Osteocyte (in vitro differentiated cells): Measurements from ENCODE around the gene PDZD2. TPM values are rescaled to one million over a fixed set of nuclear protein-coding genes. Genes with fewer than 3 reads are reported as not detected.
A peak's percentile ranks its signal among the peaks of the same experiment; 100 is the strongest.

Experiments used
- DNase-seq: peaks from one replicate; pipeline ENCODE4 v3.0.0; 2021; ENCODE audit warnings: mixed read lengths; ENCODE audit not compliant: unreplicated experiment; ENCODE audit errors: extremely low spot score
- H3K27ac Mint-ChIP-seq: one replicate; pipeline ENCODE4 v1.8.0; 2021; ENCODE audit warnings: mild to moderate bottlenecking, mixed read lengths; ENCODE audit not compliant: unreplicated experiment
- H3K27me3 Mint-ChIP-seq: one replicate; pipeline ENCODE4 v1.8.0; 2021; ENCODE audit warnings: mixed read lengths; ENCODE audit not compliant: unreplicated experiment
- H3K36me3 Mint-ChIP-seq: one replicate; pipeline ENCODE4 v1.8.0; 2021; ENCODE audit warnings: mixed read lengths; ENCODE audit not compliant: unreplicated experiment
- H3K4me1 Mint-ChIP-seq: one replicate; pipeline ENCODE4 v1.8.0; 2021; ENCODE audit warnings: mixed read lengths; ENCODE audit not compliant: unreplicated experiment
- H3K4me3 Mint-ChIP-seq: one replicate; pipeline ENCODE4 v1.8.0; 2021; ENCODE audit warnings: mild to moderate bottlenecking, moderate library complexity, mixed read lengths; ENCODE audit not compliant: unreplicated experiment
- H3K9me3 Mint-ChIP-seq: one replicate; pipeline ENCODE4 v1.8.0; 2021; ENCODE audit warnings: mixed read lengths; ENCODE audit not compliant: unreplicated experiment
- total RNA-seq: library from RNA; stranded (reverse); gene quantifications from 2 replicates; pipeline ENCODE4 v1.2.1, GENCODE V29; 2021
- TF ChIP-seq, protein P1 (sequence below): fragments of 200-600 bp; sonication (generic); IDR thresholded peaks from 2 replicates; pipeline ENCODE4 v1.5.0; 2021; ENCODE audit warnings: antibody characterized with exemption, mild to moderate bottlenecking, moderate library complexity

PDZD2 gene
- total RNA-seq, 1 donor from 2014 or later, result 2.3 TPM

GRCh38 chr5:32147959-32148358, 509.0 kb downstream of the PDZD2 start:
- TF ChIP-seq, protein P1, sequence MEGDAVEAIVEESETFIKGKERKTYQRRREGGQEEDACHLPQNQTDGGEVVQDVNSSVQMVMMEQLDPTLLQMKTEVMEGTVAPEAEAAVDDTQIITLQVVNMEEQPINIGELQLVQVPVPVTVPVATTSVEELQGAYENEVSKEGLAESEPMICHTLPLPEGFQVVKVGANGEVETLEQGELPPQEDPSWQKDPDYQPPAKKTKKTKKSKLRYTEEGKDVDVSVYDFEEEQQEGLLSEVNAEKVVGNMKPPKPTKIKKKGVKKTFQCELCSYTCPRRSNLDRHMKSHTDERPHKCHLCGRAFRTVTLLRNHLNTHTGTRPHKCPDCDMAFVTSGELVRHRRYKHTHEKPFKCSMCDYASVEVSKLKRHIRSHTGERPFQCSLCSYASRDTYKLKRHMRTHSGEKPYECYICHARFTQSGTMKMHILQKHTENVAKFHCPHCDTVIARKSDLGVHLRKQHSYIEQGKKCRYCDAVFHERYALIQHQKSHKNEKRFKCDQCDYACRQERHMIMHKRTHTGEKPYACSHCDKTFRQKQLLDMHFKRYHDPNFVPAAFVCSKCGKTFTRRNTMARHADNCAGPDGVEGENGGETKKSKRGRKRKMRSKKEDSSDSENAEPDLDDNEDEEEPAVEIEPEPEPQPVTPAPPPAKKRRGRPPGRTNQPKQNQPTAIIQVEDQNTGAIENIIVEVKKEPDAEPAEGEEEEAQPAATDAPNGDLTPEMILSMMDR, result no peak
- peaks cover 57% of the 10 kb centered on the region for H3K4me1 Mint-ChIP-seq
- H3K9me3 Mint-ChIP-seq, result no peaks in the 10 kb centered on the region
- H3K27ac Mint-ChIP-seq, result no peak overlapping the region
- no peak for DNase-seq
- H3K27me3 Mint-ChIP-seq, result no peaks in the 10 kb centered on the region
- no peak overlapping the region for H3K4me3 Mint-ChIP-seq
- peaks cover 3% of the 10 kb centered on the region for H3K36me3 Mint-ChIP-seq

DNA sequence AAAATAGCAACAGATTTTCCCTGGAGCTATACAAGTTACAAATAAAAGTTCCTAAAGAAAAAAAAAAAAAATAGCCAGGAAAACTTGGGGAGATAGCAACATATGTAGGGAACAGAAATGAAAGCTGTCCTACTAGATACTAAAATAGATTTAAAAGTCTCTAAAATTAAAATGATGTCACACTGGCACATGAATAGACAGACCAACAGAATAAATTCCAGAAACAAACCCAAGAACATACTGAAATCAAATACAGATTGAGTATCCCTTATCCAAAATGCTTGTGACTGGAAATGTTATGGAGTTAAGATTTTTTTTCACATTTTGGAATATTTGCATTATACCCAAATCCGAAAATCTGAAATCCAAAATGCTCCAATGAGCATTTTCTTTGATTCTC, 511.4 kb downstream of the PDZD2 start:
- Mint-ChIP-seq H3K27me3 (no peaks in the 10 kb centered on the region), H3K4me1 (peaks cover 62% of the 10 kb centered on the region), H3K36me3 (peaks cover 4% of the 10 kb centered on the region), H3K4me3 (no peak overlapping the region), H3K9me3 (no peaks in the 10 kb centered on the region), H3K27ac (peak overlapping the region; percentile 43)
- TF ChIP-seq, protein P1, result no peak
- DNase-seq, result no peak

GRCh38 chr5:32151198-32151597, 512.3 kb downstream of the PDZD2 start:
- H3K9me3 Mint-ChIP-seq, result no peaks in the 10 kb centered on the region
- H3K4me3 Mint-ChIP-seq, result no peak overlapping the region
- peaks cover 4% of the 10 kb centered on the region for H3K36me3 Mint-ChIP-seq
- no peaks in the 10 kb centered on the region for H3K27me3 Mint-ChIP-seq
- TF ChIP-seq, protein P1, result no peak
- peaks cover 55% of the 10 kb centered on the region for H3K4me1 Mint-ChIP-seq
- H3K27ac Mint-ChIP-seq, result no peak overlapping the region
- DNase-seq, result no peak

- TF ChIP-seq, protein P1, result no peak
- H3K4me3 Mint-ChIP-seq, result no peak overlapping the region
Observed at GRCh38 chr5:32153723-32154122, 514.8 kb downstream of the PDZD2 start.

GRCh38 chr5:32155211-32155610, 516.3 kb downstream of the PDZD2 start:
- H3K4me3 Mint-ChIP-seq, result no peak overlapping the region
- peaks cover 37% of the 10 kb centered on the region for H3K4me1 Mint-ChIP-seq
- DNase-seq, result no peak
- H3K27ac Mint-ChIP-seq, result no peak overlapping the region
- H3K27me3 Mint-ChIP-seq, result no peaks in the 10 kb centered on the region
- peaks cover 4% of the 10 kb centered on the region for H3K36me3 Mint-ChIP-seq
- no peaks in the 10 kb centered on the region for H3K9me3 Mint-ChIP-seq
- TF ChIP-seq, protein P1, result no peak

More at GRCh38 chr5:32153723-32154122, 514.8 kb downstream of the PDZD2 start:
- peak overlapping the region; percentile 67 for H3K27ac Mint-ChIP-seq
- H3K36me3 Mint-ChIP-seq, result peaks cover 4% of the 10 kb centered on the region
- DNase-seq, result no peak
- H3K27me3 Mint-ChIP-seq, result no peaks in the 10 kb centered on the region
- peaks cover 48% of the 10 kb centered on the region for H3K4me1 Mint-ChIP-seq
- H3K9me3 Mint-ChIP-seq, result no peaks in the 10 kb centered on the region
